Left ventricle myocardium superior (tissue), 1 donor: ENCODE results near the gene CTXN3. TPM values are rescaled to one million over a fixed set of nuclear protein-coding genes. Genes with fewer than 3 reads are reported as not detected.
A peak's percentile ranks its signal among the peaks of the same experiment; 100 is the strongest.
"Not testable (repeated sequence)": the region's sequence is repeated elsewhere in the genome, so short reads cannot be mapped to it uniquely, and the experiment has no call there.

Experiments used
- ATAC-seq: fragments of 200-7000 bp; cut with Tn5 transposase; one replicate; pipeline ENCODE4 v1.9.1; 2020; ENCODE audit warnings: mild to moderate bottlenecking, moderate library complexity
- DNase-seq: peaks from one replicate; pipeline ENCODE4 v3.0.0-alpha.2; 2020
- intact Hi-C: fragments of 100-400 bp; cut with micrococcal nuclease; formaldehyde crosslinking; loops from one replicate; pipeline ENCODE4 v1.11.0; 2022
- total RNA-seq: library from RNA; stranded (reverse); fragmentation: NEBNext Ultra II Directional; extraction: Animal tissue kit (Norgen Biotek cat#: 25700); gene quantifications from one replicate; pipeline ENCODE4 v1.2.1, GENCODE V29; 2021
- donor health status: DM: no; HTN: yes; CAD: no; lungs with severe emphysema.

The CTXN3 gene
- total RNA-seq, 1 donor from 2014 or later = not detected

GRCh38 chr5:127647361-127647958, 1.4 kb upstream of the CTXN3 start:
- intact Hi-C loops = no loop called here
- DNase-seq (no peak), ATAC-seq (peak; percentile 50)

GRCh38 chr5:127650022-127650421, 1.1 kb downstream of the CTXN3 start:
- DNase-seq (no peak), ATAC-seq (peak; percentile 59)
- intact Hi-C loops = no loop called here

- peak; percentile 56 for ATAC-seq
- intact Hi-C loops = no loop called here
- no peak for DNase-seq
These were observed 1.8 kb downstream of the CTXN3 start for GRCh38 chr5:127650649-127651048.

GRCh38 chr5:127652952-127653611, 4.2 kb downstream of the CTXN3 start:
- intact Hi-C loops = no loop called here
- DNase-seq (no peak), ATAC-seq (no peak)

GRCh38 chr5:127656825-127657224, 7.9 kb downstream of the CTXN3 start:
- no peak for ATAC-seq
- intact Hi-C loops = no loop called here
- no peak for DNase-seq

- peak; percentile 34 for DNase-seq
- intact Hi-C loops = no loop called here
These were observed 11.3 kb downstream of the CTXN3 start for GRCh38 chr5:127660047-127660733.

GRCh38 chr5:127664093-127664492, 15.2 kb downstream of the CTXN3 start:
- DNase-seq (no peak), ATAC-seq (peak; percentile 68)
- intact Hi-C loops = no loop called here

More at GRCh38 chr5:127660047-127660733, 11.3 kb downstream of the CTXN3 start:
- ATAC-seq = peak; percentile 91

- intact Hi-C loops = no loop called here
- no peak for ATAC-seq
- DNase-seq = no peak
These were observed 16.8 kb downstream of the CTXN3 start for GRCh38 chr5:127665641-127666040.

- ATAC-seq (no peak), DNase-seq (no peak)
- intact Hi-C loops = no loop called here
These were observed 17.3 kb downstream of the CTXN3 start for GRCh38 chr5:127666043-127666716.

- intact Hi-C loops = no loop called here
- ATAC-seq = no peak
- no peak for DNase-seq
These were observed 19.0 kb downstream of the CTXN3 start for GRCh38 chr5:127667926-127668325.

- no peak for ATAC-seq
- intact Hi-C loops = no loop called here
- no peak for DNase-seq
These were observed 22.3 kb downstream of the CTXN3 start for GRCh38 chr5:127671218-127671617.

- no peak for ATAC-seq
- intact Hi-C loops = no loop called here
- no peak for DNase-seq
These were observed 24.4 kb downstream of the CTXN3 start for GRCh38 chr5:127673117-127673800.

- DNase-seq, ATAC-seq, intact Hi-C loops: not testable (repeated sequence)
These were observed 28.1 kb downstream of the CTXN3 start for GRCh38 chr5:127676951-127677350.

GRCh38 chr5:127679691-127680330, 30.9 kb downstream of the CTXN3 start:
- intact Hi-C loops, ATAC-seq, DNase-seq: not testable (repeated sequence)

- no peak for ATAC-seq
- DNase-seq = no peak
- intact Hi-C loops = no loop called here
These were observed 31.7 kb downstream of the CTXN3 start for GRCh38 chr5:127680595-127680994.

- DNase-seq = no peak
- no peak for ATAC-seq
- intact Hi-C loops = no loop called here
These were observed 34.1 kb downstream of the CTXN3 start for GRCh38 chr5:127683008-127683407.

GRCh38 chr5:127684726-127685467, 36.0 kb downstream of the CTXN3 start:
- intact Hi-C loops = no loop called here
- ATAC-seq (no peak), DNase-seq (no peak)

- DNase-seq (no peak), ATAC-seq (no peak)
- intact Hi-C loops = no loop called here
These were observed 36.8 kb downstream of the CTXN3 start for GRCh38 chr5:127685662-127686061.
